PC-9 (cell line): ENCODE measurements around the gene DUSP6. TPM values are rescaled to one million over a fixed set of nuclear protein-coding genes. Genes with fewer than 3 reads are reported as not detected.

Experiments used
- BruUV-seq: library from RNA; stranded (reverse); fragments of 400-500 nt; replicated peaks from 2 replicates; lab custom pipeline; 2021; lab: Mats Ljungman, UMichigan
- CTCF ChIA-PET: fragments of 300-600 bp; sonication (Branson Sonifier 250); formaldehyde crosslinking; loops from one replicate; lab custom pipeline; 2022; ENCODE audit warnings: antibody characterized with exemption; lab: Charles Lee
- POLR2A ChIA-PET: fragments of 300-600 bp; sonication (Branson Sonifier 250); formaldehyde crosslinking; loops from one replicate; lab custom pipeline; 2022; ENCODE audit warnings: antibody characterized with exemption; ENCODE audit not compliant: unreplicated experiment; lab: Charles Lee
- DNase-seq, 2 experiments: peaks; one replicate each; pipeline versions ENCODE4 v3.0.0 to v3.0.0-alpha.2; 2015 to 2022; ENCODE audit warnings: mixed read lengths in 1 of 2
- H2AFZ ChIP-seq: fragments of 200-600 bp; sonication (generic); 2 replicates; pipeline ENCODE4 v1.8.1; 2017; ENCODE audit warnings: antibody characterized with exemption
- H3F3A ChIP-seq: fragments of 200-600 bp; sonication (generic); 2 replicates; pipeline ENCODE4 v1.8.1; 2017; ENCODE audit warnings: antibody characterized with exemption, mild to moderate bottlenecking, low read depth; ENCODE audit not compliant: insufficient read depth
- H3K27ac ChIP-seq: fragments of 200-600 bp; sonication (generic); 2 replicates; pipeline ENCODE4 v1.6.1; 2016; ENCODE audit warnings: mixed run types
- H3K27me3 ChIP-seq: fragments of 200-600 bp; sonication (generic); 2 replicates; pipeline ENCODE4 v1.6.1; 2016; ENCODE audit warnings: low read depth, mixed run types; ENCODE audit not compliant: insufficient read depth
- H3K36me3 ChIP-seq: fragments of 200-600 bp; sonication (generic); 2 replicates; pipeline ENCODE4 v1.6.1; 2016; ENCODE audit warnings: low read depth, mixed run types
- H3K4me1 ChIP-seq: fragments of 200-600 bp; sonication (generic); replicated peaks from 2 replicates; pipeline ENCODE4 v1.6.1; 2016; ENCODE audit warnings: mixed run types; ENCODE audit not compliant: insufficient read depth
- H3K4me2 ChIP-seq: fragments of 200-600 bp; sonication (generic); 2 replicates; pipeline ENCODE4 v1.6.1; 2017; ENCODE audit warnings: mixed run types
- H3K4me3 ChIP-seq: fragments of 200-600 bp; sonication (generic); 2 replicates; pipeline ENCODE4 v1.6.1; 2016; ENCODE audit warnings: mixed run types
- H3K79me2 ChIP-seq: fragments of 200-600 bp; sonication (generic); 2 replicates; pipeline ENCODE4 v1.6.1; 2017; ENCODE audit warnings: low read depth, mixed run types
- H3K9me2 ChIP-seq: fragments of 200-600 bp; sonication (generic); 2 replicates; pipeline ENCODE4 v1.8.1; 2017; ENCODE audit warnings: mild to moderate bottlenecking; ENCODE audit not compliant: insufficient read depth
- H3K9me3 ChIP-seq: fragments of 200-600 bp; sonication (generic); 2 replicates; pipeline ENCODE4 v1.8.1; 2016; ENCODE audit warnings: low read depth; ENCODE audit not compliant: insufficient read depth
- H4K20me1 ChIP-seq: fragments of 200-600 bp; sonication (generic); 2 replicates; pipeline ENCODE4 v1.8.1; 2017; ENCODE audit not compliant: insufficient read depth
- EZH2 ChIP-seq: fragments of 200-600 bp; sonication (generic); IDR thresholded peaks from 2 replicates; pipeline ENCODE4 v1.8.0; 2017; ENCODE audit warnings: antibody characterized with exemption, low read depth
- intact Hi-C: fragments of 100-400 bp; cut with micrococcal nuclease; formaldehyde crosslinking; loops from one replicate; pipeline ENCODE4 v1.10.0; 2022; ENCODE audit not compliant: unreplicated experiment
- total RNA-seq: library from RNA; stranded (reverse); gene quantifications from 2 replicates; pipeline ENCODE4 v1.2.3, GENCODE V29; 2021
- TF ChIP-seq, protein P1 (sequence below): fragments of 200-600 bp; sonication (generic); conservative IDR thresholded peaks from 2 replicates; pipeline ENCODE4 v1.6.1; 2017; ENCODE audit warnings: mixed run types, antibody characterized with exemption, mild to moderate bottlenecking, moderate library complexity

Gene DUSP6
- total RNA-seq, 1 experiment from 2014 or later = 14.1 TPM

DNA sequence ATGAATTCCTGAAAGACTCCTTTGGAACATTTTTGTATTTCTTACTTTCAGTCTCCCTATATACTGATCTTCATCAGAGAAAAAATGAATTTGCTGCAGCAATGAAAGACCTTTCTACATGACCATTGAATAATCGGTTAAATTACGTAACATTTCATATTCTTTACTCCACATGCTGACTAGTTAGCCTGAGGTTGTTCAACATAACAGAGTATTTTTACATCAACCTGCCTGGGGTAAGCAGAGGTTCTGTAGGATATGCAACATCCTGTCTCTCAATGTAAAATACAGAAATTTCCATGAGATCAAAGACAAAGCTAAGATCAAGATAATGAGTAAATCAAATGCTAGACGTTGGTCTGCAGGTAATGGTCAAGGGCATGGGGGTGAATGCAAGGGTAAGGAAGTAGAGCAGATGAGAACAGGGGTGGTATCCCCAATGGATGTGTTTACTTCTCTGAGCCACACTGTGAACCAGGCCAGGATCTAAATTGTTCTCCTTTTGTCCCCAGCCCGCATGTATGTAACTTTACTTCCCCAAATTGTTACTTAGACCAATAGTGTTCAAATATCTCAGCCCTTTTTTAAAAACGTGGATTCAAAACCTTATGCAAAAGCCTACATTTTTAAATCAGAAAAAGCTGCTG, 45.4 kb downstream of the DUSP6 start:
- no peaks in the 10 kb centered on the region for H4K20me1 ChIP-seq
- no peaks in the 10 kb centered on the region for H3K4me1 ChIP-seq
- intact Hi-C loops = no loop called here
- H3K9me2 ChIP-seq = no peaks in the 10 kb centered on the region
- no peaks in the 10 kb centered on the region for H3K79me2 ChIP-seq
- CTCF ChIA-PET = no interaction called here
- H3K4me2 ChIP-seq = no peak overlapping the region
- BruUV-seq = no TSS peak
- DNase-seq = no peak
- no peak overlapping the region for H3K27ac ChIP-seq
- TF ChIP-seq, protein P1, sequence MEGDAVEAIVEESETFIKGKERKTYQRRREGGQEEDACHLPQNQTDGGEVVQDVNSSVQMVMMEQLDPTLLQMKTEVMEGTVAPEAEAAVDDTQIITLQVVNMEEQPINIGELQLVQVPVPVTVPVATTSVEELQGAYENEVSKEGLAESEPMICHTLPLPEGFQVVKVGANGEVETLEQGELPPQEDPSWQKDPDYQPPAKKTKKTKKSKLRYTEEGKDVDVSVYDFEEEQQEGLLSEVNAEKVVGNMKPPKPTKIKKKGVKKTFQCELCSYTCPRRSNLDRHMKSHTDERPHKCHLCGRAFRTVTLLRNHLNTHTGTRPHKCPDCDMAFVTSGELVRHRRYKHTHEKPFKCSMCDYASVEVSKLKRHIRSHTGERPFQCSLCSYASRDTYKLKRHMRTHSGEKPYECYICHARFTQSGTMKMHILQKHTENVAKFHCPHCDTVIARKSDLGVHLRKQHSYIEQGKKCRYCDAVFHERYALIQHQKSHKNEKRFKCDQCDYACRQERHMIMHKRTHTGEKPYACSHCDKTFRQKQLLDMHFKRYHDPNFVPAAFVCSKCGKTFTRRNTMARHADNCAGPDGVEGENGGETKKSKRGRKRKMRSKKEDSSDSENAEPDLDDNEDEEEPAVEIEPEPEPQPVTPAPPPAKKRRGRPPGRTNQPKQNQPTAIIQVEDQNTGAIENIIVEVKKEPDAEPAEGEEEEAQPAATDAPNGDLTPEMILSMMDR = no peak
- TF ChIP-seq EZH2 = no peak
- H3F3A ChIP-seq = no peaks in the 10 kb centered on the region
- H2AFZ ChIP-seq = no peak overlapping the region
- H3K4me3 ChIP-seq = no peak overlapping the region
- no peaks in the 10 kb centered on the region for H3K27me3 ChIP-seq
- POLR2A ChIA-PET = no interaction called here
- H3K9me3 ChIP-seq = no peaks in the 10 kb centered on the region
- H3K36me3 ChIP-seq = no peaks in the 10 kb centered on the region

DNA sequence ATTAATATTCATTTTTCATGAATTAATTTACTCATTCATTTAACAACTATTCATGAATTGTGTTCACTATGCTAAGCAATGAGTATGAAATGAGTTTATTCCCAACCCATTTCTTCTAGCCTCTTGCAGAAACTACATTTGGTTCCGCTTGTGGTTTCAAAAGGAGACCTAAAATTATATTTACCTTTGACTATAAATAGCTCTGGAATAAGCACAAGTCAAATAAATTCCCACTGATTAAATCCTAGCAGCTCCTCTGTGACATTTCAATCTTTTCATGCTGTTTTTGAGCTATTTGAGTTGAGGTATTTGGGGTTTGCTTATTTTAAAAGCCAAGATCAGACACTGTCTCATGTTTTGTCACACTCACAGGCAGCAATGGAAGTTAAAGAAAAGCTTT, 46.9 kb downstream of the DUSP6 start:
- POLR2A ChIA-PET = no interaction called here
- no peak overlapping the region for H3K4me3 ChIP-seq
- no peak overlapping the region for H2AFZ ChIP-seq
- no peaks in the 10 kb centered on the region for H3K4me1 ChIP-seq
- no peaks in the 10 kb centered on the region for H4K20me1 ChIP-seq
- no TSS peak for BruUV-seq
- no peak for DNase-seq
- CTCF ChIA-PET = no interaction called here
- H3K4me2 ChIP-seq = no peak overlapping the region
- peaks cover 4% of the 10 kb centered on the region; the same call in 1 of the 2 replicates for H3K9me2 ChIP-seq
- no peaks in the 10 kb centered on the region for H3K36me3 ChIP-seq
- TF ChIP-seq, protein P1 = no peak
- no peak for TF ChIP-seq EZH2
- H3F3A ChIP-seq = no peaks in the 10 kb centered on the region
- no peaks in the 10 kb centered on the region for H3K9me3 ChIP-seq
- H3K27ac ChIP-seq = no peak overlapping the region
- intact Hi-C loops = no loop called here
- no peaks in the 10 kb centered on the region for H3K27me3 ChIP-seq
- no peaks in the 10 kb centered on the region for H3K79me2 ChIP-seq

DNA sequence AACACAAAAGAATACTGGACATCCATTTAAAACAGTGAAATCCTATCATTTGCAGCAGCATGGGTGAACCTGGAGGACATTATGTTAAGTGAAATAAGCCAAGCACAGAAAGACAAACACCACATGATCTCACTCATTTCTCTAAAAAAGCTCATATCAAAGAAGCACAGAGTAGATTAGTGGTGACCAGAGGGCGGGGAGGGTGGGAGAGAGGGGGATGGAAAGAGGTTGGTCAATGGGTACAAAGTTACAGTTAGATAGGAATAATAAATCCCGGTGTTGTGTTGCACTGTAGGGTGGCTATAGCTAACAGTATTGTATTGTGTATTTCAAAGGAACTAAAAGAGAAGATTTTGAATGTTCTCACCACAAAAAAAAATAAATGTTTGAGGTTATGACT, 52.4 kb downstream of the DUSP6 start:
- peaks cover 8% of the 10 kb centered on the region; the same call in 1 of the 2 replicates for H3K9me2 ChIP-seq
- no peak overlapping the region for H3K27ac ChIP-seq
- no TSS peak for BruUV-seq
- no peaks in the 10 kb centered on the region for H3K4me1 ChIP-seq
- no peaks in the 10 kb centered on the region for H3K79me2 ChIP-seq
- CTCF ChIA-PET = no interaction called here
- POLR2A ChIA-PET = interaction anchor here (0.6 kb wide), 1 partner anchor 50 kb away, joined by 4 read pairs; no protein-coding TSS in a partner anchor
- H3K27me3 ChIP-seq = no peaks in the 10 kb centered on the region
- no peaks in the 10 kb centered on the region for H3F3A ChIP-seq
- intact Hi-C loops = no loop called here
- no peak overlapping the region for H3K4me2 ChIP-seq
- no peak overlapping the region for H2AFZ ChIP-seq
- no peak overlapping the region for H3K4me3 ChIP-seq
- no peak for TF ChIP-seq EZH2
- TF ChIP-seq, protein P1 = no peak
- no peak for DNase-seq
- H4K20me1 ChIP-seq = no peaks in the 10 kb centered on the region; the same call in 1 of the 2 replicates
- no peaks in the 10 kb centered on the region for H3K9me3 ChIP-seq
- H3K36me3 ChIP-seq = no peaks in the 10 kb centered on the region
